Smooth muscle cell (in vitro differentiated cells): ENCODE measurements around the gene DBR1. TPM values are rescaled to one million over a fixed set of nuclear protein-coding genes. Genes with fewer than 3 reads are reported as not detected.

Source experiments
- DNase-seq: peaks from one replicate; lab custom pipeline; 2025; ENCODE audit not compliant: unreplicated experiment; lab: John Stamatoyannopoulos, UW
- H2AFZ ChIP-seq: fragments of 200-600 bp; sonication (generic); 2 replicates; pipeline ENCODE4 v1.6.0; 2016; ENCODE audit warnings: antibody characterized with exemption, low read depth, mild to moderate bottlenecking
- H3F3A ChIP-seq: fragments of 200-600 bp; sonication (generic); 2 replicates; pipeline ENCODE4 v1.6.0; 2017; ENCODE audit warnings: antibody characterized with exemption, low read depth
- H3K27ac ChIP-seq: fragments of 200-600 bp; sonication (generic); 2 replicates; pipeline ENCODE4 v1.5.1; 2016; ENCODE audit warnings: low read depth, mild to moderate bottlenecking
- H3K27me3 ChIP-seq: fragments of 200-600 bp; sonication (generic); 2 replicates; pipeline ENCODE4 v1.6.1; 2016; ENCODE audit warnings: low read depth, mild to moderate bottlenecking
- H3K36me3 ChIP-seq: fragments of 200-600 bp; sonication (generic); 2 replicates; pipeline ENCODE4 v1.5.1; 2016; ENCODE audit warnings: low read depth
- H3K4me1 ChIP-seq: fragments of 200-600 bp; sonication (generic); 2 replicates; pipeline ENCODE4 v1.5.1; 2016; ENCODE audit warnings: low read depth
- H3K4me2 ChIP-seq: fragments of 200-600 bp; sonication (generic); 2 replicates; pipeline ENCODE4 v1.6.0; 2016; ENCODE audit warnings: mild to moderate bottlenecking
- H3K4me3 ChIP-seq: fragments of 200-600 bp; sonication (generic); 2 replicates; pipeline ENCODE4 v1.5.1; 2016; ENCODE audit warnings: mild to moderate bottlenecking
- H3K79me2 ChIP-seq: fragments of 200-600 bp; sonication (generic); 2 replicates; pipeline ENCODE4 v1.6.0; 2016; ENCODE audit warnings: low read depth, mild to moderate bottlenecking
- H3K9ac ChIP-seq: fragments of 200-600 bp; sonication (generic); 2 replicates; pipeline ENCODE4 v1.6.0; 2016; ENCODE audit warnings: low read depth
- H3K9me3 ChIP-seq: fragments of 200-600 bp; sonication (generic); replicated peaks from 2 replicates; pipeline ENCODE4 v1.5.1; 2016; ENCODE audit warnings: low read depth
- H4K20me1 ChIP-seq: fragments of 200-600 bp; sonication (generic); 2 replicates; pipeline ENCODE4 v1.6.0; 2016; ENCODE audit warnings: low read depth
- WGBS: methylation state at CpG from one replicate; pipeline ENCODE4 v1.1.7; 2016; ENCODE audit warnings: low lambda C conversion rate; 5-methylcytosine and 5-hydroxymethylcytosine counted together
- polyA plus RNA-seq: library from polyadenylated mRNA; unstranded; fragments of >200 nt; fragmentation: Nextera tagmentation; extraction: Ambion mirVana; gene quantifications from 2 replicates; pipeline ENCODE4 v1.2.1, GENCODE V29; 2016
- total RNA-seq: library from RNA; depleted of rRNA; stranded (reverse); fragments of >200 nt; gene quantifications from 2 replicates; pipeline ENCODE4 v1.2.3, GENCODE V29; 2014
- TF ChIP-seq, protein P1 (sequence below): fragments of 200-600 bp; sonication (generic); IDR thresholded peaks from 2 replicates; pipeline ENCODE4 v1.5.1; 2017; ENCODE audit warnings: borderline replicate concordance, mild to moderate bottlenecking, antibody characterized with exemption; ENCODE audit not compliant: insufficient read depth, poor library complexity, severe bottlenecking

Gene DBR1
- total and polyA plus RNA-seq, 2 experiments from 2014 or later, result 13.8 to 15.1 TPM

DNA sequence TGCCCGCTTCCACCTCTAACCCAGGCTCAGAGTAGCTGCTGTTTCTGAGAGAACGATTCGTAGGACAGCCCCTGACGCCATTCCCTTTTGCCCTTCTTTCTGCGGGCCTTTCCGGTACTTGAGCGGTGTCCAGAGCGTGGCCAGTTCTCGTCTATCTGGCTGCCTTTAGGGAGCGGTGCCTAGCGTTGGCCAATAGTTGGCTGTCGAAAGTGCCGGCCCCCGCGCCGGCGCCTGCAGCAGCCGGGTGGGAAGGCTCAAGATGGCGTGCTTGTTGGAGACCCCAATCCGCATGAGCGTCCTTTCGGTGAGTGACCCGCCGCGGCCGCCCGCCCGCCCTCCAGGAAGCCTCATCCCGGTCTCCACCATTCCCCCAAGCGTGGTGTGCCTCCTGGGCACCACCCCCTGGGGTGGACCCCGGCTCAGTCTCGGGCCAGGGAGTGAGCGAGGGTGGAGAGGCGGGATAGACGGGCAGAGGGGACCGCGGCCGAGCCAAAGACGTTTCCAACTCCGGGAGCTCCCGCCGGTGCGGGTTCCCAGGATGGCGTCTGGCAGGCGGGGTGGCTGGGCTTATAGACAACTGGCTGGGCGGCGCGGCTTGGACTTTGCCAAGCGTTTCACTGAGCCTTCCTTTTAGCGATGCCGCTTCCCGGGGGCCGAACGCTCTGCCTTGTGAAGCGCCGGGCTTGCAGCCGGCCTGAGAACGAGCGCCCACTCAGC lies 12.7 kb upstream of the DBR1 start, which contains the start of gene ARMC8:
ARMC8 (plus strand) TSS at position 6 of the 717 bp plus-strand sequence; CDS start at position 260, 254 bp downstream.
- peaks cover 48% of the 10 kb centered on the region for H3K79me2 ChIP-seq

DNA sequence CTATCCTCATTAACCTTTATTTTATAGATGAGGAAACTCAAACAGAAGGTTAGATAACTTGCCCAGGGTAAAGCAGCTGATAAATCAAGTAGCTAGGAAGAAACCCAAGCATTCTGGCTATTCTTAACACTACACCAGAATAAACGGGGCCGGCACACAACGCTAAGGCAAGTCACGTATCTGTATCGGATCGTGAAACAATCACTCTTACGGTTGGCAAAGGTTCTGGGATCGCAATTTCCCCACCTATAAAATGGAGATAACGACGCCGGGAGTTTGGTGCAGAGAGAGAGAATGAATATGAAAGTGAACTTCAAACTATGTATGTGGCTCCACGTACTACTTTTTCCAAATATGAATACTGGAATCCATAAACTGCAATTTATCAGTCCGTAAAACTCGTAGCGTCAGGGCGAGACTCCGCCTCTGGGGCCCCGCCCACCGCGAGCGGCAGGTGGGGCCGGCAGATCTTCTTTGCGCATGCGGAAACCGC lies 12.1 kb upstream of the DBR1 start:
- H3K4me3 ChIP-seq, result peak overlapping the region; percentile 90
- no peaks in the 10 kb centered on the region for H3K27me3 ChIP-seq
- H3K4me1 ChIP-seq, result peaks cover 13% of the 10 kb centered on the region
- H3F3A ChIP-seq, result peaks cover 7% of the 10 kb centered on the region
- H3K27ac ChIP-seq, result peak overlapping the region; percentile 83
- H3K4me2 ChIP-seq, result peak overlapping the region; percentile 92
- H3K79me2 ChIP-seq, result peaks cover 41% of the 10 kb centered on the region
- DNase-seq, result no peak
- WGBS, result under 1% methylated on average over 25 of the region's 25 CpGs
- TF ChIP-seq, protein P1, sequence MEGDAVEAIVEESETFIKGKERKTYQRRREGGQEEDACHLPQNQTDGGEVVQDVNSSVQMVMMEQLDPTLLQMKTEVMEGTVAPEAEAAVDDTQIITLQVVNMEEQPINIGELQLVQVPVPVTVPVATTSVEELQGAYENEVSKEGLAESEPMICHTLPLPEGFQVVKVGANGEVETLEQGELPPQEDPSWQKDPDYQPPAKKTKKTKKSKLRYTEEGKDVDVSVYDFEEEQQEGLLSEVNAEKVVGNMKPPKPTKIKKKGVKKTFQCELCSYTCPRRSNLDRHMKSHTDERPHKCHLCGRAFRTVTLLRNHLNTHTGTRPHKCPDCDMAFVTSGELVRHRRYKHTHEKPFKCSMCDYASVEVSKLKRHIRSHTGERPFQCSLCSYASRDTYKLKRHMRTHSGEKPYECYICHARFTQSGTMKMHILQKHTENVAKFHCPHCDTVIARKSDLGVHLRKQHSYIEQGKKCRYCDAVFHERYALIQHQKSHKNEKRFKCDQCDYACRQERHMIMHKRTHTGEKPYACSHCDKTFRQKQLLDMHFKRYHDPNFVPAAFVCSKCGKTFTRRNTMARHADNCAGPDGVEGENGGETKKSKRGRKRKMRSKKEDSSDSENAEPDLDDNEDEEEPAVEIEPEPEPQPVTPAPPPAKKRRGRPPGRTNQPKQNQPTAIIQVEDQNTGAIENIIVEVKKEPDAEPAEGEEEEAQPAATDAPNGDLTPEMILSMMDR, result no peak
- peak overlapping the region; percentile 89 for H3K9ac ChIP-seq
- H3K36me3 ChIP-seq, result no peaks in the 10 kb centered on the region
- H2AFZ ChIP-seq, result peak overlapping the region; percentile 97
- H3K9me3 ChIP-seq, result no peaks in the 10 kb centered on the region
- peaks cover 36% of the 10 kb centered on the region for H4K20me1 ChIP-seq

More for the DNA sequence above, 12.7 kb upstream of the DBR1 start, which contains the start of gene ARMC8:
- no peaks in the 10 kb centered on the region for H3K27me3 ChIP-seq
- no peaks in the 10 kb centered on the region for H3K9me3 ChIP-seq
- peak within 1 kb of the TSS; percentile 92 for H3K4me2 ChIP-seq
- peak; percentile 81 for DNase-seq
- peak within 1 kb of the TSS; percentile 89 for H3K9ac ChIP-seq
- TF ChIP-seq, protein P1, result no peak
- peaks cover 13% of the 10 kb centered on the region for H3K4me1 ChIP-seq
- H4K20me1 ChIP-seq, result peaks cover 42% of the 10 kb centered on the region
- H3K36me3 ChIP-seq, result no peaks in the 10 kb centered on the region
- peaks cover 7% of the 10 kb centered on the region for H3F3A ChIP-seq
- WGBS, result under 1% methylated on average over 54 of the region's 59 CpGs
- peak within 1 kb of the TSS; percentile 97 for H2AFZ ChIP-seq
- H3K27ac ChIP-seq, result peak within 1 kb of the TSS; percentile 83
- H3K4me3 ChIP-seq, result peak within 1 kb of the TSS; percentile 90

DNA sequence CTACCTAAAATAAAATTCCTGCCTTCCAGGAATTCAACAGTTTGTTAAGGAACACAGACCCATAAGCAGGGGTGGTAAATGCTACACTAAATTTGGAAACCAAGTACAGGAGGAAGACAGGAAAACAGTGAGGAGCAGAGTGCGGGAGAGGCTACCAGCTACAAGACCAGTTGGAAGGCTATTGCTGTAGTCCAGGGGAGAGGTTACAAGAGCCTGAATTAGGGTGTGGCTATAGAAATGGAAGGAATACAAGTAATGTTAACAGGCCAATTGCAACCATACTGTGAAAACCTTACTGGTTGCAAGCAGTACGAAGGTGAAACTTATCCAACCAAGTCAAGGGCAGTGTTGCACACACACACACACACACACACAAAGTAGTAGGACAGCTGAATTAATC lies 11.5 kb upstream of the DBR1 start:
- Histone ChIP-seq H3K4me2 (peak overlapping the region; percentile 92), H3F3A (peaks cover 7% of the 10 kb centered on the region), H2AFZ (peak overlapping the region; percentile 97), H3K9ac (no peak overlapping the region), H3K27ac (no peak overlapping the region), H3K4me3 (peak overlapping the region; percentile 90), H3K36me3 (no peaks in the 10 kb centered on the region), H3K79me2 (peaks cover 35% of the 10 kb centered on the region), H3K9me3 (no peaks in the 10 kb centered on the region), H4K20me1 (peaks cover 30% of the 10 kb centered on the region), H3K27me3 (no peaks in the 10 kb centered on the region), H3K4me1 (peaks cover 13% of the 10 kb centered on the region)
- TF ChIP-seq, protein P1, result no peak
- WGBS, result 68% methylated on average over 2 of the region's 2 CpGs
- no peak for DNase-seq
